T-helper 2 cell treated with Interferon-gamma antibody and Interleukin-4, amounts not matched to agents 5 μg/mL and 100 μg/mL, for 36 hours (primary cell): Measurements from ENCODE around the gene HS6ST1.

Experiments
- DNase-seq: peaks from one replicate; pipeline ENCODE4 v3.0.0; 2021; ENCODE audit warnings: low spot score
- H3K27ac Mint-ChIP-seq: one replicate; pipeline ENCODE4 v1.8.0; 2021; ENCODE audit warnings: mild to moderate bottlenecking, mixed read lengths
- H3K27me3 Mint-ChIP-seq: one replicate; pipeline ENCODE4 v1.8.0; 2021; ENCODE audit warnings: low read depth, mixed read lengths
- H3K36me3 Mint-ChIP-seq: one replicate; pipeline ENCODE4 v1.8.0; 2021; ENCODE audit warnings: low read depth, mixed read lengths
- H3K4me1 Mint-ChIP-seq: one replicate; pipeline ENCODE4 v1.8.0; 2021; ENCODE audit warnings: low read depth, mixed read lengths
- H3K4me3 Mint-ChIP-seq: one replicate; pipeline ENCODE4 v1.8.0; 2022; ENCODE audit warnings: mild to moderate bottlenecking, moderate library complexity, mixed read lengths
- H3K9me3 Mint-ChIP-seq: one replicate; pipeline ENCODE4 v1.8.0; 2021; ENCODE audit warnings: mixed read lengths

HS6ST1 gene

GRCh38 chr2:128318776-128319464 lies at the start of gene HS6ST1:
Gene HS6ST1 (minus strand): TSS chr2:128318868. CDS start chr2:128318563, 305 bp downstream.
- H3K27me3 Mint-ChIP-seq: peaks cover 8% of the 10 kb centered on the region
- H3K4me3 Mint-ChIP-seq: peak within 1 kb of the TSS; percentile 85
- peaks cover 10% of the 10 kb centered on the region for H3K36me3 Mint-ChIP-seq
- peak; percentile 88 for DNase-seq
- H3K9me3 Mint-ChIP-seq: no peaks in the 10 kb centered on the region
- peaks cover 20% of the 10 kb centered on the region for H3K4me1 Mint-ChIP-seq
- no peak within 1 kb of the TSS for H3K27ac Mint-ChIP-seq

GRCh38 chr2:128367601-128368359 lies 49.1 kb upstream of the HS6ST1 start:
- H3K36me3 Mint-ChIP-seq: no peaks in the 10 kb centered on the region
- DNase-seq: no peak
- H3K9me3 Mint-ChIP-seq: no peaks in the 10 kb centered on the region

GRCh38 chr2:128366713-128367511 lies 48.2 kb upstream of the HS6ST1 start:
- DNase-seq: no peak
- no peaks in the 10 kb centered on the region for H3K4me1 Mint-ChIP-seq
- no peaks in the 10 kb centered on the region for H3K27me3 Mint-ChIP-seq
- H3K36me3 Mint-ChIP-seq: no peaks in the 10 kb centered on the region
- H3K27ac Mint-ChIP-seq: no peak overlapping the region
- no peaks in the 10 kb centered on the region for H3K9me3 Mint-ChIP-seq
- H3K4me3 Mint-ChIP-seq: no peak overlapping the region

More at GRCh38 chr2:128367601-128368359, 49.1 kb upstream of the HS6ST1 start:
- Mint-ChIP-seq H3K27me3 (peaks cover 5% of the 10 kb centered on the region), H3K4me3 (no peak overlapping the region), H3K27ac (no peak overlapping the region), H3K4me1 (peaks cover 5% of the 10 kb centered on the region)

- H3K36me3 Mint-ChIP-seq: no peaks in the 10 kb centered on the region
- no peaks in the 10 kb centered on the region for H3K27me3 Mint-ChIP-seq
- H3K27ac Mint-ChIP-seq: no peak overlapping the region
- H3K9me3 Mint-ChIP-seq: no peaks in the 10 kb centered on the region
- H3K4me3 Mint-ChIP-seq: no peak overlapping the region
- no peaks in the 10 kb centered on the region for H3K4me1 Mint-ChIP-seq
- no peak for DNase-seq
Measured at GRCh38 chr2:128365217-128365905, 46.7 kb upstream of the HS6ST1 start.

- no peaks in the 10 kb centered on the region for H3K27me3 Mint-ChIP-seq
- H3K4me1 Mint-ChIP-seq: no peaks in the 10 kb centered on the region
- H3K9me3 Mint-ChIP-seq: no peaks in the 10 kb centered on the region
- H3K4me3 Mint-ChIP-seq: no peak overlapping the region
- no peak overlapping the region for H3K27ac Mint-ChIP-seq
- DNase-seq: no peak
- no peaks in the 10 kb centered on the region for H3K36me3 Mint-ChIP-seq
Measured at GRCh38 chr2:128364441-128364911, 45.8 kb upstream of the HS6ST1 start.

GRCh38 chr2:128363934-128364361 lies 45.3 kb upstream of the HS6ST1 start:
- DNase-seq: no peak
- Mint-ChIP-seq H3K36me3 (no peaks in the 10 kb centered on the region), H3K27me3 (no peaks in the 10 kb centered on the region), H3K4me1 (no peaks in the 10 kb centered on the region), H3K27ac (no peak overlapping the region), H3K9me3 (no peaks in the 10 kb centered on the region), H3K4me3 (no peak overlapping the region)

GRCh38 chr2:128362889-128363228 lies 44.2 kb upstream of the HS6ST1 start:
- Mint-ChIP-seq H3K36me3 (no peaks in the 10 kb centered on the region), H3K4me1 (no peaks in the 10 kb centered on the region), H3K9me3 (no peaks in the 10 kb centered on the region), H3K27ac (no peak overlapping the region), H3K27me3 (no peaks in the 10 kb centered on the region), H3K4me3 (no peak overlapping the region)
- no peak for DNase-seq

GRCh38 chr2:128362176-128362888 lies 43.7 kb upstream of the HS6ST1 start:
- H3K36me3 Mint-ChIP-seq: no peaks in the 10 kb centered on the region
- H3K4me3 Mint-ChIP-seq: no peak overlapping the region
- no peak for DNase-seq
- no peak overlapping the region for H3K27ac Mint-ChIP-seq
- no peaks in the 10 kb centered on the region for H3K9me3 Mint-ChIP-seq
- no peaks in the 10 kb centered on the region for H3K4me1 Mint-ChIP-seq
- no peaks in the 10 kb centered on the region for H3K27me3 Mint-ChIP-seq

- no peak overlapping the region for H3K27ac Mint-ChIP-seq
- no peaks in the 10 kb centered on the region for H3K36me3 Mint-ChIP-seq
- no peak for DNase-seq
- H3K4me3 Mint-ChIP-seq: no peak overlapping the region
- H3K9me3 Mint-ChIP-seq: no peaks in the 10 kb centered on the region
- no peaks in the 10 kb centered on the region for H3K4me1 Mint-ChIP-seq
- peaks cover 4% of the 10 kb centered on the region for H3K27me3 Mint-ChIP-seq
Measured at GRCh38 chr2:128361376-128362131, 42.9 kb upstream of the HS6ST1 start.

- Mint-ChIP-seq H3K27ac (no peak overlapping the region), H3K9me3 (no peaks in the 10 kb centered on the region), H3K4me3 (no peak overlapping the region), H3K4me1 (no peaks in the 10 kb centered on the region), H3K27me3 (peaks cover 4% of the 10 kb centered on the region), H3K36me3 (no peaks in the 10 kb centered on the region)
- no peak for DNase-seq
Measured at GRCh38 chr2:128360711-128361110, 42.0 kb upstream of the HS6ST1 start.

- no peak overlapping the region for H3K4me3 Mint-ChIP-seq
- DNase-seq: no peak
- no peaks in the 10 kb centered on the region for H3K36me3 Mint-ChIP-seq
- no peak overlapping the region for H3K27ac Mint-ChIP-seq
- H3K9me3 Mint-ChIP-seq: no peaks in the 10 kb centered on the region
- H3K4me1 Mint-ChIP-seq: no peaks in the 10 kb centered on the region
- peaks cover 4% of the 10 kb centered on the region for H3K27me3 Mint-ChIP-seq
Measured at GRCh38 chr2:128359841-128360240, 41.2 kb upstream of the HS6ST1 start.

GRCh38 chr2:128358941-128359731 lies 40.5 kb upstream of the HS6ST1 start:
- H3K4me3 Mint-ChIP-seq: no peak overlapping the region
- H3K27me3 Mint-ChIP-seq: peaks cover 4% of the 10 kb centered on the region
- H3K27ac Mint-ChIP-seq: no peak overlapping the region
- H3K9me3 Mint-ChIP-seq: no peaks in the 10 kb centered on the region
- H3K36me3 Mint-ChIP-seq: no peaks in the 10 kb centered on the region
- DNase-seq: no peak
- H3K4me1 Mint-ChIP-seq: no peaks in the 10 kb centered on the region
